Spleen (tissue), 11 donors: ENCODE measurements around the gene CHD6. TPM values are rescaled to one million over a fixed set of nuclear protein-coding genes. Genes with fewer than 3 reads are reported as not detected.

Experiments
- DNase-seq: peaks from one replicate; pipeline ENCODE4 v3.0.0-alpha.2; 2020
- H3K27ac ChIP-seq, 8 donors: fragments of 200-600 bp; sonication (generic) in 7 of 8; 1 replicate in 4 of 8; 2 replicates in 4 of 8; pipeline versions ENCODE4 v1.5.0 to v1.8.0; 2016 to 2021; ENCODE audit warnings: inconsistent platforms in 4 of 8, mild to moderate bottlenecking in 4 of 8, moderate library complexity in 1 of 8
- H3K27me3 ChIP-seq, 7 donors: fragments of 200-600 bp; sonication (generic) in 6 of 7; replicated peaks in 1 of 7; 1 replicate in 4 of 7; 2 replicates in 3 of 7; pipeline versions ENCODE4 v1.5.0 to v1.8.0; 2016 to 2021; ENCODE audit warnings: inconsistent platforms in 3 of 7, mild to moderate bottlenecking in 1 of 7
- H3K36me3 ChIP-seq, 6 donors: fragments of 200-600 bp; sonication (generic) in 5 of 6; 1 replicate in 4 of 6; 2 replicates in 2 of 6; pipeline versions ENCODE4 v1.5.0 to v1.8.0; 2016 to 2021; ENCODE audit warnings: inconsistent platforms in 2 of 6
- H3K4me1 ChIP-seq, 6 donors: fragments of 200-600 bp; sonication (generic) in 5 of 6; 1 replicate in 3 of 6; 2 replicates in 3 of 6; pipeline versions ENCODE4 v1.5.0 to v1.8.0; 2016 to 2021; ENCODE audit warnings: inconsistent platforms in 3 of 6
- H3K4me3 ChIP-seq, 8 donors: fragments of 200-600 bp; sonication (generic) in 7 of 8; 1 replicate in 4 of 8; 2 replicates in 4 of 8; pipeline versions ENCODE4 v1.5.0 to v1.8.0; 2016 to 2021; ENCODE audit warnings: inconsistent platforms in 4 of 8, mild to moderate bottlenecking in 4 of 8, moderate library complexity in 2 of 8
- H3K9me3 ChIP-seq, 8 donors: fragments of 200-600 bp; sonication (generic) in 7 of 8; 1 replicate in 4 of 8; 2 replicates in 4 of 8; pipeline versions ENCODE4 v1.5.0 to v1.8.0; 2016 to 2021; ENCODE audit warnings: inconsistent platforms in 4 of 8
- CTCF ChIP-seq, 11 experiments: fragments of 200-600 bp in 7 of 11; fragments of 450-650 bp in 4 of 11; sonication (generic) in 4 of 11; IDR thresholded peaks in 8 of 11; conservative IDR thresholded peaks in 3 of 11; 1 replicate in 7 of 11; 2 replicates in 4 of 11; pipeline versions ENCODE4 v1.4.0 to v1.8.0; 2016 to 2021; ENCODE audit warnings: antibody characterized with exemption in 11 of 11, inconsistent platforms in 4 of 11, mild to moderate bottlenecking in 1 of 11
- POLR2A ChIP-seq, 3 donors: fragments of 450-650 bp; IDR thresholded peaks; one replicate each; pipeline ENCODE4 v1.5.1; 2017; ENCODE audit warnings: antibody characterized with exemption in 3 of 3, mild to moderate bottlenecking in 1 of 3
- POLR2AphosphoS5 ChIP-seq, 3 donors: sonication (generic); formaldehyde crosslinking; IDR thresholded peaks; one replicate each; pipeline ENCODE4 v1.5.1; 2017; ENCODE audit warnings: antibody characterized with exemption in 3 of 3
- WGBS, 5 donors: extraction: QIAGEN DNeasy Blood & Tissue Kit in 3 of 5; methylation state at CpG; one replicate each; pipeline versions ENCODE4 v1.1.5 to v1.1.7; 2013 to 2018; 5-methylcytosine and 5-hydroxymethylcytosine counted together
- intact Hi-C: fragments of 100-400 bp; cut with DNase I; formaldehyde crosslinking; loops from one replicate; pipeline ENCODE4 v1.15.0; 2023; ENCODE audit warnings: low total_unique reads
- polyA plus RNA-seq, 3 donors: library from polyadenylated mRNA; stranded (reverse); fragments of 200-250 nt; gene quantifications; one replicate each; pipeline ENCODE4 v1.2.1, GENCODE V29; 2013
- total RNA-seq, 7 donors: library from RNA; depleted of rRNA in 3 of 7; stranded (reverse); fragments of >200 nt in 3 of 7; fragmentation: NEBNext Ultra II Directional in 4 of 7; extraction: Animal tissue kit (Norgen Biotek cat#: 25700) in 4 of 7; gene quantifications; one replicate each; pipeline versions ENCODE4 v1.1.0 to v1.2.1, GENCODE V29; 2016 to 2021
- donor health status: healthy with polysubstance abuse.
- donor health status: DM: no; HTN: no; CAD: no; lungs with moderate emphysema.
- donor health status: DM: no; HTN: no; CAD: no.
- donor health status: Bipolar disorder and iron deficiency.
- donor health status: healthy.
- donor health status: DM: no; HTN: no; CAD: no.
- donor health status: DM: yes; HTN: yes; CAD: no.

The CHD6 gene
- total and polyA plus RNA-seq, 10 donors, result 4.2 to 68.3 (median 47.8) TPM

- WGBS, 5 donors, result 69 to 87% (median 79%) methylated on average over 10 to 12 of the region's 12 CpGs
- no peak overlapping the region for H3K27ac ChIP-seq
- no peaks in the 10 kb centered on the region for H3K4me1 ChIP-seq
- intact Hi-C loops, result no loop called here
- H3K4me3 ChIP-seq, result no peak overlapping the region
- no peak for DNase-seq
- H3K27me3 ChIP-seq, result no peaks in the 10 kb centered on the region
- no peaks in the 10 kb centered on the region for H3K36me3 ChIP-seq
- H3K9me3 ChIP-seq, result no peaks in the 10 kb centered on the region
- peak in 2 of 3 donors; percentile 34 to 70 for TF ChIP-seq POLR2AphosphoS5 (IDR thresholded peaks at IDR 0.05)
- no peak for TF ChIP-seq CTCF (IDR thresholded peaks at IDR 0.05 in 8 of 11, conservative IDR thresholded peaks at IDR 0.05 in 3 of 11)
Observed at GRCh38 chr20:41392871-41393704, 225.1 kb downstream of the CHD6 start.

GRCh38 chr20:41392295-41392694 is 225.9 kb downstream of the CHD6 start:
- no peak for DNase-seq
- Histone ChIP-seq H3K27ac (no peak overlapping the region), H3K4me3 (no peak overlapping the region), H3K9me3 (no peaks in the 10 kb centered on the region), H3K27me3 (no peaks in the 10 kb centered on the region), H3K4me1 (no peaks in the 10 kb centered on the region), H3K36me3 (no peaks in the 10 kb centered on the region)
- TF ChIP-seq POLR2AphosphoS5 (IDR thresholded peaks at IDR 0.05) (no peak), POLR2A (IDR thresholded peaks at IDR 0.05) (no peak), CTCF (IDR thresholded peaks at IDR 0.05 in 8 of 11, conservative IDR thresholded peaks at IDR 0.05 in 3 of 11) (no peak)
- 78 to 95% (median 92%) methylated on average over 1 of the region's 1 CpG for WGBS, 5 donors
- intact Hi-C loops, result no loop called here

- WGBS, 5 donors, result 86 to 98% (median 95%) methylated on average over 10 of the region's 10 CpGs
- TF ChIP-seq POLR2AphosphoS5 (IDR thresholded peaks at IDR 0.05) (no peak), POLR2A (IDR thresholded peaks at IDR 0.05) (no peak), CTCF (IDR thresholded peaks at IDR 0.05 in 8 of 11, conservative IDR thresholded peaks at IDR 0.05 in 3 of 11) (no peak)
- Histone ChIP-seq H3K9me3 (no peaks in the 10 kb centered on the region), H3K27me3 (no peaks in the 10 kb centered on the region), H3K4me1 (peaks cover 0 to 3% (median 0%) of the 10 kb centered on the region in 6 donors), H3K4me3 (no peak overlapping the region), H3K27ac (no peak overlapping the region), H3K36me3 (no peaks in the 10 kb centered on the region)
- intact Hi-C loops, result no loop called here
- peak; percentile 14 for DNase-seq
Observed at GRCh38 chr20:41391587-41392001, 226.6 kb downstream of the CHD6 start.

GRCh38 chr20:41390889-41391288 is 227.3 kb downstream of the CHD6 start:
- DNase-seq, result no peak
- no peak overlapping the region for H3K4me3 ChIP-seq
- no peaks in the 10 kb centered on the region for H3K9me3 ChIP-seq
- no peaks in the 10 kb centered on the region for H3K27me3 ChIP-seq
- no peak for TF ChIP-seq CTCF (IDR thresholded peaks at IDR 0.05 in 8 of 11, conservative IDR thresholded peaks at IDR 0.05 in 3 of 11)
- TF ChIP-seq POLR2AphosphoS5 (IDR thresholded peaks at IDR 0.05), result no peak
- TF ChIP-seq POLR2A (IDR thresholded peaks at IDR 0.05), result no peak
- no peaks in the 10 kb centered on the region for H3K36me3 ChIP-seq
- 96 to 98% (median 98%) methylated on average over 3 of the region's 3 CpGs for WGBS, 5 donors
- H3K4me1 ChIP-seq, result peaks cover 0 to 3% (median 0%) of the 10 kb centered on the region in 6 donors
- intact Hi-C loops, result no loop called here
- H3K27ac ChIP-seq, result no peak overlapping the region
